Colonic mucosa (tissue), 4 donors: ENCODE data around the gene ADGRB3. TPM values are rescaled to one million over a fixed set of nuclear protein-coding genes. Genes with fewer than 3 reads are reported as not detected.

ENCODE experiments used
- DNase-seq: peaks from one replicate; pipeline ENCODE4 v3.0.0-alpha.2; 2020
- H3K27ac ChIP-seq: fragments of 200-600 bp; one replicate; pipeline ENCODE4 v1.8.0; 2021
- H3K27me3 ChIP-seq: fragments of 200-600 bp; one replicate; pipeline ENCODE4 v1.8.0; 2021
- H3K36me3 ChIP-seq: fragments of 200-600 bp; one replicate; pipeline ENCODE4 v1.8.0; 2021
- H3K4me1 ChIP-seq: fragments of 200-600 bp; one replicate; pipeline ENCODE4 v1.8.0; 2021; ENCODE audit warnings: mild to moderate bottlenecking
- H3K4me3 ChIP-seq: fragments of 200-600 bp; one replicate; pipeline ENCODE4 v1.8.0; 2021
- H3K9ac ChIP-seq, 2 donors: one replicate each; pipeline ENCODE4 v1.7.0; 2013; ENCODE audit warnings: control low read depth in 2 of 2, low read depth in 2 of 2, low read length in 2 of 2
- H3K9me3 ChIP-seq: fragments of 200-600 bp; one replicate; pipeline ENCODE4 v1.8.0; 2021
- CTCF ChIP-seq: fragments of 200-600 bp; IDR thresholded peaks from one replicate; pipeline ENCODE4 v1.8.0; 2022; ENCODE audit warnings: antibody characterized with exemption, mild to moderate bottlenecking
- intact Hi-C: fragments of 100-400 bp; cut with DNase I; formaldehyde crosslinking; loops from one replicate; pipeline ENCODE4 v1.14.1; 2022
- total RNA-seq, 2 donors: library from RNA; stranded (reverse); fragmentation: NEBNext Ultra II Directional in 1 of 2; extraction: Animal tissue kit (Norgen Biotek cat#: 25700) in 1 of 2; gene quantifications; one replicate each; pipeline ENCODE4 v1.2.1, GENCODE V29; 2021
- donor health status: healthy.
- donor health status: DM: no; HTN: no; CAD: no.
- donor health status: DM: no; HTN: no; CAD: no.

ADGRB3 gene
- total RNA-seq, 2 donors from 2014 or later: 0.42 to 0.98 TPM

DNA sequence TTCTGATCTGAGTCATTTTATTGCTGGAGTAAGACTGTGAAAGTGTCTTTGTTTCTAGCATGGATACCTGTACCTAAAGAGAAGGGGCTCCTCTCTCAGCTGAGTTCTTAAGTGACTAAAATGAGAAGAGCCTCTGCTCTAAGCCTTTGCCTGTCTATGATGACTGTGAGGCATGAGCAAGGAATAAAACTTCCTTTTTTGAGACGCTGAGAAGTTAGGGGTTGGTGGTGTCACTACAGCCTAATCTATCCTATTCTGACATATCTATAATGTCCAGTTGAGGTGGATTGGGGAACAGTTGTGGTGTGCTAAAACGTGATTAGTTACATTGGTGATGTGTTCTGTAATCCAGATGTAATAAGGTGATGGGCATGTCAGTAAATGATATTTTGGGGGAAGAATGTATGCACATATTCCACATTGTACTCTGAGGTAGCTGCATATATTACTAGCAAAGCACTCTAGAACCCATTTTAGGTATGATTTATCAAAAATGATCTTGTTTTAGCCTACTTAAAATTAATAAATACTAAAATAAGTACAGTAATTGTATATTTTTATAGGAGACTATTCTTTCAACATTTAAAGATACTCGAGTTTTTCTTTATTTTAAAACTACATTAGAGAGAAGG is 18.1 kb downstream of the ADGRB3 start:
- Histone ChIP-seq H3K9me3 (no peaks in the 10 kb centered on the region), H3K27me3 (no peaks in the 10 kb centered on the region), H3K4me1 (no peaks in the 10 kb centered on the region), H3K36me3 (no peaks in the 10 kb centered on the region), H3K4me3 (no peak overlapping the region), H3K27ac (no peak overlapping the region), H3K9ac (no peak overlapping the region)
- no peak for DNase-seq
- intact Hi-C loops: no loop called here
- no peak for TF ChIP-seq CTCF

DNA sequence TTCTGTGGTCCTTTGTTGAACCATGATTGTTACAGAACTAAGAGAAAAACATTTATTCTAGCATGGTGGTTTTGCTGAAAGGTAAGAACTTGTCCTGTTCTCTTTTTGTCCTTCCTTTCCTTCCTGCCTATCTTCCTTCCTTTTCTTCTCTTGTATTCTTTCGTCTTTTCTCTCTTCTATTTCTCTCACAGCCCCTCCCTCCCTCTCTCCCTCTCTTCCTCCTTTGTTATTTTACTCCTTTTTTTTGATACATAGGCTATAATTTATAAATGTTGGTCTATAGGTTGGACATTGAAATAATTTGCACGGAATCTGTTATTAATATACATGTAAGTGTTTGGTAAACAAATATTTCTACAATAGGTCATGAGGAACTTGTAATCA is 18.6 kb downstream of the ADGRB3 start:
- no peak for DNase-seq
- no peak overlapping the region for H3K27ac ChIP-seq
- H3K27me3 ChIP-seq: no peaks in the 10 kb centered on the region
- no peak overlapping the region for H3K4me3 ChIP-seq
- intact Hi-C loops: no loop called here
- no peaks in the 10 kb centered on the region for H3K36me3 ChIP-seq
- no peak overlapping the region for H3K9ac ChIP-seq
- no peaks in the 10 kb centered on the region for H3K4me1 ChIP-seq
- no peak for TF ChIP-seq CTCF
- no peaks in the 10 kb centered on the region for H3K9me3 ChIP-seq

GRCh38 chr6:68654134-68654533 is 19.1 kb downstream of the ADGRB3 start:
- no peak overlapping the region for H3K9ac ChIP-seq
- intact Hi-C loops: no loop called here

DNA sequence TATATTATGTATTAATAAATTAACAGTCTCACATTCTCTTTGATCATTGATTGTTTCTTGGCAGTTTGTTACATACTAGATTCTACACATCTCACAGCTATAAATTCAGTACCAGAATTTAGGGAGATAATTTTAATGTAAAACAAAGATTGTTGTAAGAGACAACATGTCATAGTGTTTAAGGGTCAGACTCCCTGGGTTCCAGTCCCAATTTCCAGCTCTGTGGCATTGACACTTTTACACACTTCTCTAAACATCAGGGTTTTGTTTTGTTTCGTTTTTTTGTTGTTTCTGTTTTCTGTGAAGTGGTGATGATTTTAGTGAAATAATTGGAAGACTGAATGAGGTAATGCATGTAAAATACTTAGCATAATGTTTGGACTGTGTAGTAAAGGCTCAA is 19.9 kb downstream of the ADGRB3 start:
- H3K9me3 ChIP-seq: no peaks in the 10 kb centered on the region
- intact Hi-C loops: no loop called here
- H3K4me1 ChIP-seq: no peaks in the 10 kb centered on the region
- DNase-seq: no peak
- TF ChIP-seq CTCF: no peak
- no peaks in the 10 kb centered on the region for H3K27me3 ChIP-seq
- H3K36me3 ChIP-seq: no peaks in the 10 kb centered on the region
- no peak overlapping the region for H3K9ac ChIP-seq
- H3K27ac ChIP-seq: no peak overlapping the region
- no peak overlapping the region for H3K4me3 ChIP-seq

More at GRCh38 chr6:68654134-68654533, 19.1 kb downstream of the ADGRB3 start:
- DNase-seq: no peak
- Histone ChIP-seq H3K36me3 (no peaks in the 10 kb centered on the region), H3K4me3 (no peak overlapping the region), H3K4me1 (no peaks in the 10 kb centered on the region), H3K9me3 (no peaks in the 10 kb centered on the region), H3K27ac (no peak overlapping the region), H3K27me3 (no peaks in the 10 kb centered on the region)
- no peak for TF ChIP-seq CTCF

DNA sequence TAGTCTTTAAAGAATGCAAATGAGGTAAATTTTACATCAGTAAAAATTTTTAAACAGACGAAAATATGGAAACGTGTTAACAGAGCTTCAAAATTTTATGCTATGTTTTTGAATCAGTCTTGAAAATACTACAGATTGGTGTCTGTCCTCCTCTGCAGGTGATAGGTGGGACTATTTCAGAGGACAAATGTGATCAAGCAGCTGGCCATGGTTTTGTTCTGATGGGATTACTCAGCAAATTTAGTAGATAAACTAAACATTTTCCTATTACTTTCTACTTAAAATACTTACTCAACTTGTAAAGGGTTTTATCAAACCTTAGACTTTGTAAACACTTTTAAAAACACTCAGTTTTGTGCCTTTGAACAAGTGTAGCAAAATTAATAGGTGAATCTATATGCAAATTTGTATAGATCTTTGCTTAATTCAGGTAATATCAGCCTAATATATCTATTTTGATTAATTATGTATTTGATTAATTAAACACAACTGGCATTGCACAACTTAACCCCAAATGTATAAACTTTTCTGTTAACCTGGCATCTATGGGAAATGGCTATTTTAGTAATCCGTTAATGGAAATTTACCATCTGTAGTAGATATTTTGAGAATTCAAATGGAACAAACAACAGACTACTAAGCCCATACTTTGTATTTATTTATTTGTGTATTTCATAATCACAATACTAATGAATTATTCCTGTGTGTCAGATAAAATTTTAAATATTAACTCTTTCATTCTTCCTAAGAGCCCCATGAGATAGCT is 22.5 kb downstream of the ADGRB3 start:
- intact Hi-C loops: no loop called here

More for the DNA sequence above, 22.5 kb downstream of the ADGRB3 start:
- no peak for TF ChIP-seq CTCF
- no peak for DNase-seq
- Histone ChIP-seq H3K4me1 (no peaks in the 10 kb centered on the region), H3K9me3 (no peaks in the 10 kb centered on the region), H3K27me3 (no peaks in the 10 kb centered on the region), H3K27ac (no peak overlapping the region), H3K4me3 (no peak overlapping the region), H3K36me3 (no peaks in the 10 kb centered on the region), H3K9ac (no peak overlapping the region)
